Suppressor macrophage treated with lipopolysaccharide for 1 hour (primary cell): Measurements from ENCODE around the gene PDK4.

Experiments used
- DNase-seq, 3 donors: peaks; one replicate each; pipeline ENCODE4 v3.0.0-alpha.2; 2020 to 2022

PDK4 gene

GRCh38 chr7:95604397-95604796 is 8.1 kb upstream of the PDK4 start:
- DNase-seq, result peak in 1 of 3 donors; percentile 31

DNA sequence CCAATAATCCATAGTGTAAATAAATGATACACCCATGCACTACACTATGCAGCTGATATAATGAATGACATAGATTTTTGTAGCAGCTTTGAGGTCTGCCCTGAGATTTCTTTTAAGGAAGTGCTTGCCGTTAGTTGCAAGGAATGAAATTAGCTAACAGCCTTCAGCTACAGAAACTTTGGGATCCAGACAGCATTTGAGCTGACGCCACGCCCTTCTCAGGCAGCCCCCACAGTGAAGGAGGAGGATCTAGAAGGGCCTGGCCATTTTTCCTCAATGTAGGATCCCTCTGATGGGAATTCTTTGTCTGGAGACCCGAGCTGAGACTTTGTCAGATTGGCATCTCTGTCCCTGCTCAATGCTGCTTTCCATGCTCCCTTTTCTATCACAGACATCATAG is 6.1 kb upstream of the PDK4 start:
- DNase-seq, result peak in 1 of 3 donors; percentile 32

DNA sequence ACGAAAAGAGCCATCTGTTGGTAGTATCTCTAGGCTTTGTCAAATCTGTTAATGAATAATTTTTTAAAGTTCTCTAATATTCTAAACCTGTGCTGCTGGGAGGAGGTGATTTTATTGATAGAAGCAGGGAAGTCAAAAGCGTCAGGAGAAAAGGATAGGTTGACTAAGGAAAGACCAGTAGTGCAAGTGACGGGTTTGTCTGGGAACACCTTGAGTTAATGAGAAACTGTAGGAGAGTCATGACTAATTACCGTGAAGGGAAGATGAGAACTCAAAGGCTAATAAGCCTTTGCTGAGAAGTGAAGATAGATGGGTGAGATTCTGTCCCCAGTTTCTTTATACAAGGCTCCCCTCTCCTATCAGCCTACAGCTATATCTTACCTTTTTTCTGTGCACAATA is 5.0 kb upstream of the PDK4 start:
- DNase-seq, result no peak

DNA sequence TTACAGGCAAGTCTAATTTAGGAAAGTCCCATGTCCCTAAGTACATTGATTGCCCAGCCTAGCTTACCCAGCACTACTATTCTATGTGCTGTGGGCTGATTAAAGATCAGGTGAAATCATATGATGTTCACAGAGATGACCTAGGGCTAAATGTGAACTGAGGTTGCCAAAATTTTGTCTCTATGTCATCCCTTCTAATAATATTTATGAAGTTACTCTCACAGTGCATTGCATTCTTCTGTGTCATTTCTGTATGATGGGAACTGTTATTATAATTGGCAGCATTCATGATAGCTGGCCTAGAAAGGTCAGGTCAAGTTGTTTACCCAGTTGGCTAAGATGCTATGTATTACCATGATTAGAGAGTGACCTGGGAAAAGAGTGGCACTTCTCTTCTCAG is 2.8 kb upstream of the PDK4 start:
- no peak for DNase-seq

- DNase-seq, result no peak
Observed at GRCh38 chr7:95598511-95598910, 2.2 kb upstream of the PDK4 start.

GRCh38 chr7:95595746-95596197 is 544 bp downstream of the PDK4 start:
- DNase-seq, result no peak

DNA sequence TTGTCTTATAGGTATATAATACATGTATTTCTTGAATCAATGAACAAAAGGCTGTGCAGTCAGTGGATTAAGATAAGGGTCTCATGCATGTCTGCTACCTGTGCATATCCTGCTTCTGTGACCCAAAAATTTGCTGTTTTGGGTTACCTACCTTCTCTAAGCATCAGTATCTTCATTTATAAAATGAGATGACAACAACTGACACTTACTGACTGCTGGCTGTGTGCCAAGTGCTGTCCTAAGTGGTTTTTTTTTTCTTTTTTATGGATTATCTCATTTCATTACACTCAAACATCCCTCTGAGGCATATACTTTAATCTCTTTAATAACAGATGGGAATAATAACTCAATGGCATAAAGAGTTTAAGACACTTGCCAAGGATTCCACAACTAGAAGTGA is 2.1 kb downstream of the PDK4 start:
- DNase-seq, result peak in 1 of 3 donors; percentile 6

- no peak for DNase-seq
Observed at GRCh38 chr7:95593343-95593742, 3.0 kb downstream of the PDK4 start.

GRCh38 chr7:95592570-95592969 is 3.7 kb downstream of the PDK4 start:
- no peak for DNase-seq

GRCh38 chr7:95590387-95591248 is 5.7 kb downstream of the PDK4 start:
- DNase-seq, result no peak

- no peak for DNase-seq
Observed at GRCh38 chr7:95589766-95590165, 6.5 kb downstream of the PDK4 start.

DNA sequence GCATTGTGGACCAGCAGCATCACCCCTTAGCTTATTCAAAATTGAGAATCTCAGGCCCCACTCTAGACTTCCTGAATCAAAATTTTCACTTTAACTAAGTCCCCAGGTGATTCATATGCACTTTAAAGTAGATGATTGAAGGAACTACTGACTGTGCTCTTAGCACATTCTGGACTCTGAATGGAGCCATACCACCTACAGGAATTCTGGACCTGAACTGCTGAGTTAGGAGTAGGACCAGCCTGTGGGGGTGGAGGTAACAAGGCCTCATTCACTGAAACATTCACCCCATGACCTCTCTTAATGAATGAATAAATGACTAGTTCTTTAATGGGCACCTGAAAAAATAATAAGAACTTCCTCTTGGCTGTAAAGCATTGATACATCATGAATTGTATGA is 7.3 kb downstream of the PDK4 start:
- no peak for DNase-seq

DNA sequence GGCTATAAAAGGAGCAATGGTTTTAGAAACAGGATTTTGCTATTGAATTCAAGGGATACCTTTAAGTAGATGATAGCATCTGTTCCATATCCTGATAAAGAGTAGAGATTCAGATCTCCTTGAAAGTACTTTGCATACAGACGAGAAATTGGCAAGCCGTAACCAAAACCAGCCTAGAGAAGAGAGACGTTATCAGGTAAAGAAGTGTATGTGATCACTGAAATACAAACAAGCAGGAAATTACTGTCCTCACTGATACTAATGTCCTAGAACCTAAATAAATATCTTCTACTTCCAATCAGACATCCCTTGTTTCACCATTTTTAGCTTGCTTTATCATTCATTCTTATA is 9.4 kb downstream of the PDK4 start:
- no peak for DNase-seq

DNA sequence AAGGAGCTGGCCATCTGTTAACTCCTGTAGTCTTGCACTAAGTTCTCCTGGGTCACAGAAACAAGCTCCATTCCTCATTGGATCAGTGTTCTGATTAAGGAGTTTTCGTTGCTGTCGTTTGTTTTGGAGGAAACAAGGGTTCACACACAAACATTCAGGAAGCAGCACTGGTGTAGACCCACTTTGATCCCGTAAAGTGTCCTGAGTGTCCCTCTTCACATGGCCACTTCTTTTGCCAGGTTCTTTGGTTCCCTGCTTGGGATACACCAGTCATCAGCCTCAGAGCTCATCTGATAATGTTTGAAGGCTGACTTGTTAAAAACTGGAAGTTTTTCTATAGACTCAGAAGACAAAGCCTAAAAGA is 10.9 kb downstream of the PDK4 start:
- no peak for DNase-seq

GRCh38 chr7:95584769-95585425 is 11.4 kb downstream of the PDK4 start:
- DNase-seq, result no peak

DNA sequence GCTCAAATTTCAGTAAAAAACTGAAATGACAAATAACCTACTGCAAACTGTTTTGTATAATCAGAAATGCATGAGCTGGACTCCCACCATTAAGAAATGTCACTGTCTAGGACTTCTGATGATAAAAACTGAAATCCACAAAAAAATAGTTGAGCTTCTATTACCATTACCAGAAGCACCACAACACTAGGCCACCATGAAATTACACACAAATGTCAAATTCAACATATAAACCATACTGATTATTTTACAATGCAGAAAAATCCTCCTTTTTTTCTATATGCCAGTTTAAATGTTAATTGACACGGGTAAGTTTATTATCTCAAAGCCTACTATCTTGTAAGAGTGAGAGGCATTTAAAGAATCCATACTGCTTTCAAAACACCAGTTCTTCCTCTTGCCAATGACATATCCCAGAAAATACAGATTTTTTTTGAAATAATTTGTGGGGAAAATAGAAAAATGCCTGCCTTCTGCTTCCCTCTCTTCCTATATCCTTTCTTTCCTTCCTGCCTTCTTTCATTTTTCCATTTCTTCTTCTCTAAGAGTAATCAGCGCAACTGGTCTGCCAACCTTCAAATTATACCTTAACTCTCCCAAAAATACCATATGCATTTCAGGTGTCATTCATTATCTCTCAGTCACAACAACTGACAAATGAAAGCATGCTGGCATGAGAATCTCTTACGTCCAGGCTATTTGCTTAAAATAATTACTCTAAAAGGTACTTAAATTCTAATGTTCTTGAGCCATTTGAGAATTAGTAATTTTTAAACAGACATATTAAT is 12.3 kb downstream of the PDK4 start:
- no peak for DNase-seq

DNA sequence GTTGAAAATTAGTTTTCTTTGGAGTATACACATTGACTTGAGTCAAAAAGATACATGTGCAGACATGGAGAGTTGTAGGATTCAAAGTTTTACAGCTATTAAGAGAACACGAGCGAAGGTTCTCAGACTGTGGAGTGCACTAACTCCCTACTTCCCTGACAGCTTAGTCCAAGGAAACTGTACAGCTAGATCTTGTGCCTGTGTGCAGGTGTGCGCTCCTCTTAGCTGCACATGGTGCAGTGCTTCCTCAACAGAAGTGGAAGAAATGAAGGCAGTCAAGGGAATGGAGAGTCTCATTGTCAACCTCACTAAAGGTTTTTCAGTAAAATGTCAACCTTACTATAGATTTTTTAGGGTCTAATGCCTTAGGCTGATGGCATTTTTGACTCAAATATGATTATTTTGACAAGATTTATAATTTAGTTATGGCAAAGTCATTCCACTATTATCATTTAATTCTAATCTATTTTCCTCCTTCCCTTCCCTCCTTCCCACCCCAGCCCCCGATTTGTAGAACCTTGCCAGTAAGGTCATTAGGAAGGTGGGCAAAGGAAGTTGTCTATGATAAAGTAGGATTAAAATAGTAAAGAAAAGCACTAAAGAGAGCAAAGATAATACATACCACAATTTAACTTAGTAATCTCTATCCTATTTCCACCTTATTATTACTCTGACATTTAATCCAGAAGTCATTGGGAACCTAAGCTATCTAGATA is 13.6 kb downstream of the PDK4 start:
- no peak for DNase-seq

GRCh38 chr7:95581467-95581866 is 14.8 kb downstream of the PDK4 start:
- no peak for DNase-seq

- no peak for DNase-seq
Observed at GRCh38 chr7:95579318-95579717, 17.0 kb downstream of the PDK4 start.

DNA sequence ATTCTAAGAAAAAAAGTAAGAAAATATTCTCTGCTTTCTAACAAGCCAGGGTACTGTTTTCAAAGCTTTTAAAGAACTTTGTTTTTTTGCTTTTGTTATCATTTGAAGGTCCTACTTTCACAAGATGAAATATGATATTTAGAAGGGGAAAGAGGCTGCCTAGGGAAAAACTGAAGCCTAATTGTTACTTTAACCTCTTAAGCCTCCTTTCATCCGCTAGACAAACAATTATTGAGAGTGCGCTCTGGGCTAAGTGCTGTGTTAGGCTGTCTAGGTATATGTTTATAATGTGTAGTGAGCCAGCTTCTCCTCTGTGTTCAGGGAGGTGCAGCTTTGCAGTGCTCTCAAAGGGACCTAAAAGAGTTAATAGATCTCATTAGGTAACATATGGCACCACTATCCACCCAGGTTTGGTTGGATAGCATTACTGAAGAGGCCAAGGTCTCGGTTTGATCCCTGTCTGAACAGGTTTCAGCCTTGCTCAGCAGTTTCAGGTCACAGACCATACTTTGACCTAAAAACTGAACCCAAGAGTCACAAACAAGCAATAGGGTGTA is 17.9 kb downstream of the PDK4 start:
- DNase-seq, result no peak

- peak; percentile 44 to 57 (median 50) for DNase-seq
Observed at GRCh38 chr7:95577137-95577536, 19.2 kb downstream of the PDK4 start.

DNA sequence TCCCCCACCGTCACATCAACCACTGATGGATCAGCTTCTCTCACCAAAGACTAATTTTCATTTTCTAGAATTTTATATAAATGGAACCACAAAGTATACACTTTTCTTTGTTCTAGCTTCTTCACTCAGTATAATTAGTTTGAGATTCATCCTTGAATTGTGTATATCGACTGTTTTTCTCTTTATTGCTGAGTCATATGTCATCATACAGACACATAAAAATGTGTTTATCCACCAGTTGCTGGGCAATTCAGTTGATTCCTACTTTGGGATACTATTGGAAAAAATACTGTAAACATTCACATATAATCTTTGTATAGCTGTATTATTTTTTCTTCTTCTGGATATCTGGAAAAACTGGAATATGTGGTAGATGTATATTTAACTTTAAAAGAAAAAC is 26.6 kb downstream of the PDK4 start:
- no peak for DNase-seq

- no peak for DNase-seq
Observed at GRCh38 chr7:95560674-95561073, 35.6 kb downstream of the PDK4 start.
